Activated CD8-positive, alpha-beta T cell treated with anti-CD3 and anti-CD28 coated beads for 36 hours (primary cell): Measurements from ENCODE around the gene DDAH1. TPM values are rescaled to one million over a fixed set of nuclear protein-coding genes. Genes with fewer than 3 reads are reported as not detected.

Experiments
- ATAC-seq: fragments of 200-7000 bp; cut with Tn5 transposase; one replicate; pipeline ENCODE4 v1.10.0; 2021; ENCODE audit warnings: mild to moderate bottlenecking, moderate library complexity
- CTCF ChIA-PET: fragments of 350-600 bp; sonication (Branson Sonifier 250); formaldehyde crosslinking; loops from one replicate; lab custom pipeline; 2021; ENCODE audit warnings: antibody characterized with exemption; lab: Charles Lee
- POLR2A ChIA-PET: fragments of 350-600 bp; sonication (Branson Sonifier 250); formaldehyde crosslinking; loops from one replicate; lab custom pipeline; 2021; ENCODE audit warnings: antibody characterized with exemption; lab: Charles Lee
- DNase-seq: peaks from one replicate; pipeline ENCODE4 v3.0.0-alpha.2; 2020
- H3K27ac Mint-ChIP-seq: one replicate; pipeline ENCODE4 v1.8.0; 2021; ENCODE audit warnings: mild to moderate bottlenecking, mixed read lengths
- H3K27me3 Mint-ChIP-seq: one replicate; pipeline ENCODE4 v1.8.0; 2021; ENCODE audit warnings: mixed read lengths
- H3K36me3 Mint-ChIP-seq: one replicate; pipeline ENCODE4 v1.8.0; 2021; ENCODE audit warnings: low read depth, mixed read lengths
- H3K4me1 Mint-ChIP-seq: one replicate; pipeline ENCODE4 v1.8.0; 2021; ENCODE audit warnings: low read depth, mixed read lengths
- H3K4me3 Mint-ChIP-seq: one replicate; pipeline ENCODE4 v1.8.0; 2021; ENCODE audit warnings: mild to moderate bottlenecking, moderate library complexity, mixed read lengths
- H3K9me3 Mint-ChIP-seq: one replicate; pipeline ENCODE4 v1.8.0; 2021; ENCODE audit warnings: mixed read lengths
- CTCF ChIP-seq: fragments of 200-600 bp; IDR thresholded peaks from one replicate; pipeline ENCODE4 v1.8.0; 2022; ENCODE audit warnings: antibody characterized with exemption, mild to moderate bottlenecking
- intact Hi-C: fragments of 100-400 bp; cut with micrococcal nuclease; formaldehyde crosslinking; loops from one replicate; pipeline ENCODE4 v1.10.0; 2022
- total RNA-seq, 2 experiments: library from RNA; stranded (reverse); gene quantifications; one replicate each; pipeline ENCODE4 v1.2.3, GENCODE V29; 2021

DDAH1 gene
- total RNA-seq, 2 experiments from 2014 or later: 0.07 to 0.09 TPM

GRCh38 chr1:85315789-85316188, 149.2 kb downstream of the DDAH1 start:
- no peaks in the 10 kb centered on the region for H3K36me3 Mint-ChIP-seq
- intact Hi-C loops: no loop called here
- no peak overlapping the region for H3K27ac Mint-ChIP-seq
- H3K9me3 Mint-ChIP-seq: no peaks in the 10 kb centered on the region
- no peak overlapping the region for H3K4me3 Mint-ChIP-seq
- peaks cover 2% of the 10 kb centered on the region for H3K4me1 Mint-ChIP-seq
- POLR2A ChIA-PET: no interaction called here
- H3K27me3 Mint-ChIP-seq: peaks cover 45% of the 10 kb centered on the region
- ATAC-seq (no peak), DNase-seq (no peak)
- CTCF ChIA-PET: interaction anchor here (1.2 kb wide), 1 partner anchor 56 kb away, joined by 3 read pairs; the partner anchor contains the start of gene C1orf52
- no peak for TF ChIP-seq CTCF

- Mint-ChIP-seq H3K27me3 (peaks cover 47% of the 10 kb centered on the region), H3K36me3 (no peaks in the 10 kb centered on the region), H3K9me3 (no peaks in the 10 kb centered on the region), H3K4me1 (no peaks in the 10 kb centered on the region), H3K4me3 (no peak overlapping the region), H3K27ac (no peak overlapping the region)
- ChIA-PET POLR2A (no interaction called here), CTCF (interaction anchor here (1.2 kb wide), 1 partner anchor 55 kb away, joined by 3 read pairs; the partner anchor contains the start of gene C1orf52)
- ATAC-seq (no peak), DNase-seq (no peak)
- intact Hi-C loops: no loop called here
- TF ChIP-seq CTCF: no peak
These were observed 150.2 kb downstream of the DDAH1 start for GRCh38 chr1:85314726-85315125.

- TF ChIP-seq CTCF: no peak
- peaks cover 49% of the 10 kb centered on the region for H3K27me3 Mint-ChIP-seq
- no peaks in the 10 kb centered on the region for H3K4me1 Mint-ChIP-seq
- no peak overlapping the region for H3K4me3 Mint-ChIP-seq
- intact Hi-C loops: no loop called here
- H3K36me3 Mint-ChIP-seq: no peaks in the 10 kb centered on the region
- CTCF ChIA-PET: no interaction called here
- H3K27ac Mint-ChIP-seq: no peak overlapping the region
- DNase-seq (no peak), ATAC-seq (no peak)
- POLR2A ChIA-PET: no interaction called here
- H3K9me3 Mint-ChIP-seq: no peaks in the 10 kb centered on the region
These were observed 150.9 kb downstream of the DDAH1 start for GRCh38 chr1:85313888-85314696.

- no peak overlapping the region for H3K4me3 Mint-ChIP-seq
- ChIA-PET CTCF (interaction anchor here (1.0 kb wide), 1 partner anchor 12 kb away, joined by 3 read pairs; no protein-coding TSS in a partner anchor), POLR2A (no interaction called here)
- no peak for ATAC-seq
- no peak overlapping the region for H3K27ac Mint-ChIP-seq
- H3K4me1 Mint-ChIP-seq: peaks cover 5% of the 10 kb centered on the region
- H3K9me3 Mint-ChIP-seq: no peaks in the 10 kb centered on the region
- H3K36me3 Mint-ChIP-seq: no peaks in the 10 kb centered on the region
- H3K27me3 Mint-ChIP-seq: peaks cover 50% of the 10 kb centered on the region
- TF ChIP-seq CTCF: no peak
- no peak for DNase-seq
- intact Hi-C loops: no loop called here
These were observed 153.1 kb downstream of the DDAH1 start for GRCh38 chr1:85311818-85312217.

- Mint-ChIP-seq H3K27me3 (peaks cover 42% of the 10 kb centered on the region), H3K4me3 (no peak overlapping the region), H3K4me1 (peaks cover 5% of the 10 kb centered on the region), H3K9me3 (no peaks in the 10 kb centered on the region), H3K36me3 (no peaks in the 10 kb centered on the region), H3K27ac (no peak overlapping the region)
- POLR2A ChIA-PET: interaction anchor here (1.3 kb wide), 1 partner anchor 11 kb away, joined by 6 read pairs; no protein-coding TSS in a partner anchor
- CTCF ChIA-PET: interaction anchor here (0.6 to 2.4 kb wide), 24 partner anchors 8 to 710 kb away, joined by 3 to 12 read pairs (median 4); partner anchors contain the start of genes CCN1, DDAH1 and ZNHIT6
- DNase-seq (no peak), ATAC-seq (no peak)
- no peak for TF ChIP-seq CTCF
- intact Hi-C loops: loop anchor here (5.0 to 10.0 kb wide), 4 partner anchors 156 to 706 kb away; partner anchors contain the start of genes CCN1 and DDAH1
These were observed 156.1 kb downstream of the DDAH1 start for GRCh38 chr1:85308833-85309350.
